HTERT RPE-1 (cell line): ENCODE measurements around the gene LSM3.
"Not testable (repeated sequence)": the region's sequence is repeated elsewhere in the genome, so short reads cannot be mapped to it uniquely, and the experiment has no call there.

ENCODE experiments used
- in situ Hi-C: fragments of 300-500 bp; cut with MboI; formaldehyde crosslinking; loops from 4 replicates; pipeline ENCODE4 v1.14.3; 2020; ENCODE audit warnings: low sequenced_read_pairs

LSM3 gene

GRCh38 chr3:14216257-14217048 is 37.8 kb downstream of the LSM3 start:
- in situ Hi-C loops: no loop called here

- in situ Hi-C loops: no loop called here
Measured at GRCh38 chr3:14218355-14218754, 39.7 kb downstream of the LSM3 start.

GRCh38 chr3:14220933-14221332 is 42.3 kb downstream of the LSM3 start:
- in situ Hi-C loops: no loop called here

GRCh38 chr3:14221902-14222301 is 43.3 kb downstream of the LSM3 start:
- in situ Hi-C loops: no loop called here

GRCh38 chr3:14222457-14222856 is 43.8 kb downstream of the LSM3 start:
- in situ Hi-C loops: no loop called here

GRCh38 chr3:14222900-14223594 is 44.4 kb downstream of the LSM3 start:
- in situ Hi-C loops: no loop called here

GRCh38 chr3:14223595-14223994 is 45.0 kb downstream of the LSM3 start:
- in situ Hi-C loops: no loop called here

- in situ Hi-C loops: no loop called here
Measured at GRCh38 chr3:14224895-14225294, 46.3 kb downstream of the LSM3 start.

GRCh38 chr3:14225421-14225820 is 46.8 kb downstream of the LSM3 start:
- in situ Hi-C loops: no loop called here

- in situ Hi-C loops: not testable (repeated sequence)
Measured at GRCh38 chr3:14226351-14226750, 47.7 kb downstream of the LSM3 start.

GRCh38 chr3:14227856-14228255 is 49.2 kb downstream of the LSM3 start:
- in situ Hi-C loops: no loop called here

- in situ Hi-C loops: no loop called here
Measured at GRCh38 chr3:14228681-14229470, 50.3 kb downstream of the LSM3 start.

GRCh38 chr3:14229695-14230094 is 51.1 kb downstream of the LSM3 start:
- in situ Hi-C loops: not testable (repeated sequence)

GRCh38 chr3:14230729-14231128 is 52.1 kb downstream of the LSM3 start:
- in situ Hi-C loops: no loop called here

- in situ Hi-C loops: no loop called here
Measured at GRCh38 chr3:14231145-14231990, 52.8 kb downstream of the LSM3 start.

- in situ Hi-C loops: no loop called here
Measured at GRCh38 chr3:14231998-14232501, 53.4 kb downstream of the LSM3 start.

- in situ Hi-C loops: no loop called here
Measured at GRCh38 chr3:14234251-14235002, 55.8 kb downstream of the LSM3 start.

GRCh38 chr3:14235003-14235911 is 56.6 kb downstream of the LSM3 start:
- in situ Hi-C loops: no loop called here

- in situ Hi-C loops: no loop called here
Measured at GRCh38 chr3:14235912-14236295, 57.3 kb downstream of the LSM3 start.
